Brain microvascular endothelial cell (primary cell): Measurements from ENCODE around the gene SLAMF6.
A peak's percentile ranks its signal among the peaks of the same experiment; 100 is the strongest.
"Not testable (repeated sequence)": the region's sequence is repeated elsewhere in the genome, so short reads cannot be mapped to it uniquely, and the experiment has no call there.

Experiments
- DNase-seq: peaks from one replicate; pipeline ENCODE4 v3.0.0-alpha.2; 2020
- H3K27ac ChIP-seq: fragments of 250-450 bp; sonication (Bioruptor Pico); 2 replicates; pipeline ENCODE4 v1.5.1; 2020; ENCODE audit warnings: mild to moderate bottlenecking, moderate library complexity
- H3K27me3 ChIP-seq: fragments of 250-450 bp; sonication (Bioruptor Pico); replicated peaks from 2 replicates; pipeline ENCODE4 v1.5.1; 2020; ENCODE audit warnings: mild to moderate bottlenecking
- H3K36me3 ChIP-seq: fragments of 250-450 bp; sonication (Bioruptor Pico); replicated peaks from 2 replicates; pipeline ENCODE4 v1.5.1; 2020; ENCODE audit warnings: mild to moderate bottlenecking
- H3K4me3 ChIP-seq: 2 replicates; pipeline ENCODE4 v1.5.1; 2011; ENCODE audit warnings: low read depth, mild to moderate bottlenecking, control low read depth, low read length, moderate library complexity
- CTCF ChIP-seq: IDR thresholded peaks from 2 replicates; pipeline ENCODE4 v1.5.1; 2011; ENCODE audit warnings: low read depth, mild to moderate bottlenecking, moderate library complexity, low read length, control low read depth, inconsistent platforms; ENCODE audit errors: missing control alignments
- in situ Hi-C: cut with HindIII; loops from 2 replicates; pipeline ENCODE4 v1.10.0; 2017; ENCODE audit warnings: low sequenced_read_pairs, low pct_ligation_motif_present

SLAMF6 gene

DNA sequence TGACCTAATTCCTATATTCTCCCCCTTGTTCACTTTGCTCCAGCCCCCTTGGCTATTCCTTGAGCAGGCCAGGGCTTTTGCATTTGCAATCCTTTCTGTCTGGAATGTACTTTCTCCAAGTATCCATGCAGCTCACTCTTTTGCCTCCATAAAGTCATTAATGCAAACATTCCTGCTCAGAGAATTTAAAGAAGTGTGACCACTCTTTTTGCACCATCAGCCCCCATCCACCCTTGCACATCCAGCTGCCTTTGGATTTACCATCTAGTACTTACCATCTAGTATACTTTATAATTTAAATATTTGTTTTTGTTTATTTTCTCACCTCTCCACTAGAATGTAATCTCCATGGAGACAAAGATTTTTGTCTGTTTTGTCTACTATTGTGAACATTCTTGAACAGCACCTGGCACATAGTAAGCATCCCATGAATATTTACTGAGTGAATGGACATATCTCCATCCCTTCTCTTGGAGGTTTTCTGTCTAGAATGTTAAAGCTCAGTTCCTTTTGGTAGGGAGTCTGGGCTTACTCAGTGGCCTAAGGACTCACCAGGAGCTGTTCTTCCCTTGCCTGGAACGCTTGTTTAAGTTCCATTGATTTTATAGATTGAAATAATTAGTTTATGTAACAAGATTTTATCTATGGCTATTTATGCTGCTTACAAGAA lies 22.6 kb downstream of the SLAMF6 start:
- Histone ChIP-seq H3K4me3 (no peak overlapping the region), H3K27me3 (no peaks in the 10 kb centered on the region), H3K36me3 (no peaks in the 10 kb centered on the region), H3K27ac (no peak overlapping the region)
- in situ Hi-C loops: no loop called here
- DNase-seq: no peak
- TF ChIP-seq CTCF: no peak

DNA sequence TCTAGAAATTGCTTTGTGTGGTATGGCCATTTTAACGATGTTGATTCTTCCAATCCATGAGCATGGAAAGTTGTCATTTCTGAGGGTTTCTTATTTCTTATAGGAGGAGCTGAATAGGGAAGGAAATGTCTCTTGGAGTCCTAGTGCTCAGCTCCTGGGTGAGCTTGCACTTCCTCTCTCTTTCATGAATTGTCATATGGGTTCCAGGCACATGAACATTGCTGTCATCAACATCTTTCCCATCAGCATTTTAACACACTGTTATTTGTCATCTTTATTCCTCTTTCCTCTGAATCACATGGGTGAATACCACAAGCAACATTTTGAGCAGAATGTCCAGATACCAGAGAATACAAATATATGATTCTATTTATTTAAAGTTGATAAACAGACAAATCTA lies 23.4 kb downstream of the SLAMF6 start:
- no peak overlapping the region for H3K4me3 ChIP-seq
- no peak for TF ChIP-seq CTCF
- DNase-seq: no peak
- no peaks in the 10 kb centered on the region for H3K36me3 ChIP-seq
- no peaks in the 10 kb centered on the region for H3K27me3 ChIP-seq
- no peak overlapping the region for H3K27ac ChIP-seq
- in situ Hi-C loops: no loop called here

DNA sequence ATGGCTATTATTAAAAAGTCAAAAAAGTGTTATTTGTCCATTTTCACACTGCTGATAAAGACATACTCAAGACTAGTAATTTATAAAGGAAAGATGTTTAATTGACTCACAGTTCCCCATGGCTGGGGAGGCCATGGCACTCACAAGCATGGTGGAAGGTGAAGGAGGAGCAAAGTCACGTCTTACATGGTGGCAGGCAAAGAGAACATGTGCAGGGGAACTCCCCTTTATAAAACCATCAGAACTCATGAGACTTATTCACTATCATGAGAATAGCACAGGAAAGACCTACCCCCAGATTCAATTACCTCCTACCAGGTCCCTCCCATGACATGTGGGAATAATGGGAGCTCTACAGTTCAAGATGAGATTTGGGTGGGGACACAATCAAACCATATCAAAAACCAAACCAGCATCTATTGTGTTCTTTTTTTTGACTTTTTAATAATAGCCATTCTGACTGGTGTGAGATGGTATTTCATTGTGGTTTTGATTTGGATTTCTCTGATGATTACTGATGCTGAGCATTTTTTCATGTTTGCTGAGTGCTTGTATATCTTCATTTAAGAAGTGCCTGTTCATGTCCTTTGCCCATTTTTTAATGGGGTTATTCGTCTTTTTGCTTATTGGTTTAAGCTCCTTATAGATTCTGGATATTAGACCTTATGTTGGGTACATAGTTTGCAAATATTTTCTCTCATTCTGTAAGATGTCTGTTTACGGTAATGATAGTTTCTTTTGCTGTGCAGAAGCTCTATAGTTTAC lies 24.6 kb downstream of the SLAMF6 start:
- DNase-seq, H3K36me3 ChIP-seq, in situ Hi-C loops, H3K4me3 ChIP-seq, H3K27ac ChIP-seq, H3K27me3 ChIP-seq: not testable (repeated sequence)

- TF ChIP-seq CTCF: no peak
- Histone ChIP-seq H3K4me3 (no peak overlapping the region), H3K36me3 (no peaks in the 10 kb centered on the region), H3K27ac (no peak overlapping the region), H3K27me3 (no peaks in the 10 kb centered on the region)
- in situ Hi-C loops: no loop called here
- DNase-seq: no peak
Observed at GRCh38 chr1:160496334-160496733, 26.7 kb downstream of the SLAMF6 start.

GRCh38 chr1:160494620-160495019 lies 28.4 kb downstream of the SLAMF6 start:
- Histone ChIP-seq H3K27ac (no peak overlapping the region), H3K27me3 (no peaks in the 10 kb centered on the region), H3K4me3 (no peak overlapping the region), H3K36me3 (no peaks in the 10 kb centered on the region)
- in situ Hi-C loops: no loop called here
- DNase-seq: no peak
- peak; percentile 41 for TF ChIP-seq CTCF

- TF ChIP-seq CTCF: no peak
- no peaks in the 10 kb centered on the region for H3K36me3 ChIP-seq
- in situ Hi-C loops: no loop called here
Observed at GRCh38 chr1:160492617-160493016, 30.4 kb downstream of the SLAMF6 start.

More at GRCh38 chr1:160492617-160493016, 30.4 kb downstream of the SLAMF6 start:
- H3K4me3 ChIP-seq: no peak overlapping the region
- DNase-seq: no peak
- no peaks in the 10 kb centered on the region for H3K27me3 ChIP-seq
- H3K27ac ChIP-seq: no peak overlapping the region
